Thyroid gland (tissue), 4 donors: Measurements from ENCODE around the gene HIPK2.

Source experiments
- CTCF ChIP-seq, 6 experiments: fragments of 200-600 bp in 3 of 6; fragments of 450-650 bp in 3 of 6; sonication (generic) in 3 of 6; IDR thresholded peaks; one replicate each; pipeline ENCODE4 v1.5.1; 2016 to 2019; ENCODE audit warnings: antibody characterized with exemption in 6 of 6, mild to moderate bottlenecking in 2 of 6, inconsistent platforms in 1 of 6, moderate library complexity in 1 of 6
- POLR2A ChIP-seq, 2 donors: fragments of 450-650 bp; IDR thresholded peaks; one replicate each; pipeline ENCODE4 v1.6.1; 2017; ENCODE audit warnings: antibody characterized with exemption in 2 of 2, mild to moderate bottlenecking in 2 of 2, moderate library complexity in 1 of 2

- no peak for TF ChIP-seq POLR2A (IDR thresholded peaks at IDR 0.05)
- no peak for TF ChIP-seq CTCF (IDR thresholded peaks at IDR 0.05)
Measured at GRCh38 chr7:139663608-139664177, 114.1 kb downstream of the HIPK2 start.
